GM12878 (cell line): Measurements from ENCODE around the gene CUL9. TPM values are rescaled to one million over a fixed set of nuclear protein-coding genes. Genes with fewer than 3 reads are reported as not detected.

Experiments
- ATAC-seq: fragments of 200-7000 bp; cut with Tn5 transposase; 3 replicates; pipeline ENCODE4 v1.9.1; 2020; ENCODE audit warnings: mild to moderate bottlenecking, moderate library complexity
- BruUV-seq: library from RNA; stranded (reverse); fragments of 400-500 nt; replicated peaks from 2 replicates; lab custom pipeline; 2021; lab: Mats Ljungman, UMichigan
- CTCF ChIA-PET: fragments of 300-600 bp; sonication (Branson Sonifier 250); formaldehyde crosslinking; extraction: SDS; loops from one replicate; lab custom pipeline; 2021; ENCODE audit warnings: inconsistent platforms; lab: Yijun Ruan, JAX
- POLR2A ChIA-PET: fragments of 350-600 bp; formaldehyde crosslinking; extraction: SDS; loops from one replicate; lab custom pipeline; 2021; ENCODE audit warnings: inconsistent platforms; lab: Charles Lee
- RAD21 ChIA-PET: fragments of 300-600 bp; sonication (Branson Sonifier 250); formaldehyde crosslinking; loops from one replicate; lab custom pipeline; 2023; ENCODE audit warnings: antibody characterized with exemption; ENCODE audit not compliant: unreplicated experiment; lab: Charles Lee
- SMC1A ChIA-PET: fragments of 300-600 bp; sonication (Branson Sonifier 250); formaldehyde crosslinking; loops from one replicate; lab custom pipeline; 2023; ENCODE audit not compliant: unreplicated experiment, uncharacterized antibody; lab: Charles Lee
- DNase-seq: peaks from one replicate; pipeline ENCODE4 v3.0.0-alpha.2; 2011; ENCODE audit warnings: low read depth, low spot score
- FAIRE-seq: peaks from 3 replicates; lab custom pipeline; 2011; peaks lifted over from hg19 to GRCh38; lab: Jason Lieb, UNC
- H2AFZ ChIP-seq: 2 replicates; pipeline ENCODE4 v1.6.0; 2011; ENCODE audit warnings: low read depth, low read length, control low read depth; ENCODE audit not compliant: control insufficient read depth
- H3K27ac ChIP-seq: 2 replicates; pipeline ENCODE4 v1.5.1; 2011; ENCODE audit warnings: control low read depth; ENCODE audit not compliant: control insufficient read depth, insufficient read depth
- H3K27me3 ChIP-seq, 2 experiments: replicated peaks in 1 of 2; 2 replicates each; pipeline versions ENCODE4 v1.6.0 to v1.6.1; 2011; ENCODE audit warnings: low read length in 1 of 2; ENCODE audit not compliant: control insufficient read depth in 2 of 2, insufficient read depth in 2 of 2
- H3K36me3 ChIP-seq, 2 experiments: 2 replicates each; pipeline ENCODE4 v1.5.1; 2011; ENCODE audit warnings: low read length in 1 of 2; ENCODE audit not compliant: control insufficient read depth in 2 of 2, insufficient read depth in 2 of 2
- H3K4me1 ChIP-seq: 2 replicates; pipeline ENCODE4 v1.6.1; 2011; ENCODE audit warnings: mild to moderate bottlenecking, low read length, moderate library complexity, mixed read lengths; ENCODE audit not compliant: control insufficient read depth, insufficient read depth
- H3K4me2 ChIP-seq: 2 replicates; pipeline ENCODE4 v1.6.0; 2011; ENCODE audit warnings: control low read depth; ENCODE audit not compliant: control insufficient read depth, insufficient read depth
- H3K4me3 ChIP-seq: fragments of 200-600 bp; sonication (generic); 2 replicates; pipeline ENCODE4 v1.5.1; 2016
- H3K79me2 ChIP-seq: 2 replicates; pipeline ENCODE4 v1.6.0; 2011; ENCODE audit warnings: low read length; ENCODE audit not compliant: control insufficient read depth, insufficient read depth
- H3K9ac ChIP-seq: 2 replicates; pipeline ENCODE4 v1.8.0; 2011; ENCODE audit warnings: low read length, control low read depth, mixed read lengths; ENCODE audit not compliant: control insufficient read depth, insufficient read depth
- H3K9me3 ChIP-seq: replicated peaks from 3 replicates; pipeline ENCODE4 v1.5.1; 2011; ENCODE audit warnings: mild to moderate bottlenecking, low read length; ENCODE audit not compliant: control insufficient read depth, insufficient read depth
- H4K20me1 ChIP-seq: 2 replicates; pipeline ENCODE4 v1.6.0; 2011; ENCODE audit not compliant: control insufficient read depth, insufficient read depth
- E4F1 ChIP-seq: fragments of 450-650 bp; IDR thresholded peaks from 2 replicates; pipeline ENCODE4 v1.6.1; 2018; ENCODE audit warnings: borderline replicate concordance, mild to moderate bottlenecking; ENCODE audit not compliant: partially characterized antibody
- MAX ChIP-seq: IDR thresholded peaks from 2 replicates; pipeline ENCODE4 v1.6.1; 2012; ENCODE audit warnings: low read depth, low read length, improper control_type of control experiment
- MXI1 ChIP-seq: fragments of 150-350 bp; IDR thresholded peaks from 2 replicates; pipeline ENCODE4 v1.6.1; 2011; ENCODE audit warnings: low read depth, mild to moderate bottlenecking, inconsistent platforms, low read length, improper control_type of control experiment
- NFIC ChIP-seq: IDR thresholded peaks from 2 replicates; pipeline ENCODE4 v1.6.1; 2012; ENCODE audit warnings: low read depth, mild to moderate bottlenecking, inconsistent platforms, low read length, moderate library complexity
- POLR2AphosphoS5 ChIP-seq: IDR thresholded peaks from 2 replicates; pipeline ENCODE4 v1.6.1; 2011; ENCODE audit warnings: mild to moderate bottlenecking, low read length, inconsistent platforms
- SREBF1 ChIP-seq: IDR thresholded peaks from 2 replicates; pipeline ENCODE4 v1.6.1; 2012; ENCODE audit warnings: mild to moderate bottlenecking, low read length
- SRF ChIP-seq, 2 experiments: IDR thresholded peaks; 2 replicates each; pipeline ENCODE4 v1.6.1; 2011; ENCODE audit warnings: low read depth in 2 of 2, low read length in 2 of 2, mild to moderate bottlenecking in 1 of 2, moderate library complexity in 1 of 2
- ZZZ3 ChIP-seq: IDR thresholded peaks from 2 replicates; pipeline ENCODE4 v1.6.1; 2011; ENCODE audit warnings: low read depth; ENCODE audit not compliant: control insufficient read depth, insufficient read length
- WGBS: methylation state at CpG from one replicate; pipeline ENCODE4 v1.1.6; 2016; ENCODE audit warnings: low lambda C conversion rate; ENCODE audit not compliant: insufficient replicate concordance, insufficient coverage; ENCODE audit errors: missing lambda C conversion rate; 5-methylcytosine and 5-hydroxymethylcytosine counted together
- in situ Hi-C: fragments of 300-500 bp; cut with MboI; formaldehyde crosslinking; loops from 9 replicates; pipeline ENCODE4 v1.14.3; 2018; ENCODE audit warnings: mixed read lengths
- intact Hi-C: fragments of 100-400 bp; cut with micrococcal nuclease; formaldehyde crosslinking; loops from one replicate; pipeline ENCODE4 v1.14.2; 2022; ENCODE audit not compliant: unreplicated experiment
- polyA plus RNA-seq, 11 experiments: library from polyadenylated mRNA; depleted of rRNA in 4 of 11; unstranded in 6 of 11; stranded (reverse) in 5 of 11; fragments of >200 nt; fragmentation: Nextera tagmentation in 4 of 11; fragmentation: Illumina TruSeq in 1 of 11; extraction: Ambion mirVana in 4 of 11; extraction: Trizol in 1 of 11; gene quantifications; 1 replicate in 1 of 11; 2 replicates in 10 of 11; pipeline versions ENCODE4 v1.2.1 to v1.2.3, GENCODE V29; 2011 to 2016; ENCODE audit warnings: inconsistent platforms in 2 of 11, missing spikeins in 2 of 11, low read depth in 1 of 11
- total RNA-seq, 4 experiments: library from RNA; depleted of rRNA in 3 of 4; stranded (reverse); fragments of >200 nt in 3 of 4; fragmentation: Illumina TruSeq in 1 of 4; extraction: Trizol in 1 of 4; gene quantifications; 2 replicates each; pipeline versions ENCODE4 v1.2.1 to v1.2.3, GENCODE V29; 2013 to 2021

The CUL9 gene
- total and polyA plus RNA-seq, 10 of the 15 experiments (the other 5 are each of a cell fraction or from before 2014, with no cell fraction given), result 1.2 to 48.3 (median 17.2) TPM

- no peak overlapping the region for H2AFZ ChIP-seq
- intact Hi-C loops (no loop called here), in situ Hi-C loops (no loop called here)
- no peak overlapping the region for H3K4me3 ChIP-seq
- CTCF ChIA-PET, result interaction anchor here (0.8 kb wide), 1 partner anchor 8 kb away, joined by 3 read pairs; the partner anchor contains the start of gene DNPH1
- H3K9me3 ChIP-seq, result no peaks in the 10 kb centered on the region
- H4K20me1 ChIP-seq, result no peaks in the 10 kb centered on the region
- peaks cover 7% of the 10 kb centered on the region for H3K79me2 ChIP-seq
- no peak overlapping the region for H3K4me2 ChIP-seq
- no peak overlapping the region for H3K9ac ChIP-seq
- no peak overlapping the region for H3K27ac ChIP-seq
- WGBS, result 91% methylated on average over 19 of the region's 20 CpGs
- FAIRE-seq, result no peak
- POLR2A ChIA-PET, result interaction anchor here (0.6 kb wide), 1 partner anchor 143 kb away, joined by 9 read pairs; no protein-coding TSS in a partner anchor
- peaks cover 19% of the 10 kb centered on the region for H3K4me1 ChIP-seq
- no TSS peak for BruUV-seq
- SMC1A ChIA-PET, result interaction anchor here (1.1 kb wide), 1 partner anchor 9 kb away, joined by 3 read pairs; no protein-coding TSS in a partner anchor
- ATAC-seq, result no peak
- H3K27me3 ChIP-seq, result no peaks in the 10 kb centered on the region
- TF ChIP-seq MAX (no peak), ZZZ3 (no peak), NFIC (no peak), MXI1 (no peak), POLR2AphosphoS5 (0 out of 2 replicates have a peak, but pooled peaks have one; percentile 3), SRF (IDR thresholded peaks at IDR 0.05; ENCODE audit: low read depth in 2 of 2, low read length in 2 of 2) (no peak), SREBF1 (no peak), E4F1 (no peak)
- DNase-seq, result no peak
- RAD21 ChIA-PET, result no interaction called here
- H3K36me3 ChIP-seq, result no peaks in the 10 kb centered on the region; a peak in 1 of 4 replicates
Observed at GRCh38 chr6:43221046-43221972, 39.3 kb downstream of the CUL9 start.
